Activated T-cell treated with anti-CD3 and anti-CD28 coated beads, Interleukin-2, amount 50 U/mL, for 72 hours (primary cell): ENCODE results near the gene C18orf32. TPM values are rescaled to one million over a fixed set of nuclear protein-coding genes. Genes with fewer than 3 reads are reported as not detected.
"Not testable (repeated sequence)": the region's sequence is repeated elsewhere in the genome, so short reads cannot be mapped to it uniquely, and the experiment has no call there.

ENCODE experiments used
- ATAC-seq, 2 donors: fragments of 150-1000 bp; cut with Tn5 transposase; replicated peaks in 1 of 2; 2 replicates each; pipeline ENCODE4 v1.10.0; 2021; ENCODE audit warnings: moderate library complexity in 2 of 2, mild to moderate bottlenecking in 1 of 2
- DNase-seq, 2 donors: peaks; one replicate each; pipeline ENCODE4 v3.0.0; 2021 to 2022; ENCODE audit warnings: mixed read lengths in 1 of 2
- H3K27ac Mint-ChIP-seq: one replicate; pipeline ENCODE4 v1.8.0; 2022; ENCODE audit warnings: mild to moderate bottlenecking, moderate library complexity, mixed read lengths
- H3K27me3 Mint-ChIP-seq: one replicate; pipeline ENCODE4 v1.8.0; 2022; ENCODE audit warnings: low read depth, mixed read lengths
- H3K36me3 Mint-ChIP-seq, 2 donors: one replicate each; pipeline ENCODE4 v1.8.0; 2022; ENCODE audit warnings: mixed read lengths in 2 of 2, mild to moderate bottlenecking in 1 of 2; ENCODE audit not compliant: insufficient read depth in 2 of 2
- H3K4me1 Mint-ChIP-seq: one replicate; pipeline ENCODE4 v1.8.0; 2022; ENCODE audit warnings: low read depth, mixed read lengths
- H3K4me3 Mint-ChIP-seq, 2 donors: one replicate each; pipeline ENCODE4 v1.8.0; 2022; ENCODE audit warnings: mild to moderate bottlenecking in 2 of 2, mixed read lengths in 2 of 2, moderate library complexity in 2 of 2
- H3K9me3 Mint-ChIP-seq, 2 donors: one replicate each; pipeline ENCODE4 v1.8.0; 2022; ENCODE audit warnings: mixed read lengths in 2 of 2
- total RNA-seq, 2 donors: library from RNA; stranded (reverse); gene quantifications; one replicate each; pipeline ENCODE4 v1.2.3, GENCODE V29; 2022

The C18orf32 gene
- total RNA-seq, 2 donors from 2014 or later: 28.7 to 36.2 TPM

DNA sequence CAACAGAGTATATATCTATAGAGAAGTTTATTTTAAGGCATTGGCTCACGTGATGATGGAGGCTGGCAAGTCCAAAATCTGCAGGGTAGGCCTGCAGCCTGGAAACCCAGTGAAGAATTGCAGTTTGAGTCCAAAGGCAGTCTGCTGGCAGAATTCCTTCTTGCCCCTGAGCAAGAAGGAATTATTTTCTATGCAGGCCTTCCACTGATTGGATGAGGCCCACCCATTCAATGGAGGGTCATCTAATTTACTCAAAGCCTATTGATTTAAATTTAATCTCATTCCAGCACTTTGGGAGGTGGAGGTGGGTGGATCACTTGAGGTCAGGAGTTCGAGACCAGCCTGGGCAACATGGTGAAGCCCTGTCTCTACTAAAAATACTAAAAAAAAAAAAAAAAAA lies 30.4 kb upstream of the C18orf32 start:
- H3K4me3 Mint-ChIP-seq: no peak overlapping the region
- no peaks in the 10 kb centered on the region for H3K4me1 Mint-ChIP-seq
- no peak overlapping the region for H3K27ac Mint-ChIP-seq
- ATAC-seq (no peak), DNase-seq (no peak)
- H3K36me3 Mint-ChIP-seq: no peaks in the 10 kb centered on the region
- no peaks in the 10 kb centered on the region for H3K9me3 Mint-ChIP-seq
- H3K27me3 Mint-ChIP-seq: peaks cover 6% of the 10 kb centered on the region

GRCh38 chr18:49515516-49515915 lies 28.5 kb upstream of the C18orf32 start:
- Mint-ChIP-seq H3K27ac (no peak overlapping the region), H3K9me3 (no peaks in the 10 kb centered on the region), H3K27me3 (peaks cover 6% of the 10 kb centered on the region), H3K4me3 (no peak overlapping the region), H3K36me3 (no peaks in the 10 kb centered on the region), H3K4me1 (no peaks in the 10 kb centered on the region)
- DNase-seq (no peak), ATAC-seq (no peak)

DNA sequence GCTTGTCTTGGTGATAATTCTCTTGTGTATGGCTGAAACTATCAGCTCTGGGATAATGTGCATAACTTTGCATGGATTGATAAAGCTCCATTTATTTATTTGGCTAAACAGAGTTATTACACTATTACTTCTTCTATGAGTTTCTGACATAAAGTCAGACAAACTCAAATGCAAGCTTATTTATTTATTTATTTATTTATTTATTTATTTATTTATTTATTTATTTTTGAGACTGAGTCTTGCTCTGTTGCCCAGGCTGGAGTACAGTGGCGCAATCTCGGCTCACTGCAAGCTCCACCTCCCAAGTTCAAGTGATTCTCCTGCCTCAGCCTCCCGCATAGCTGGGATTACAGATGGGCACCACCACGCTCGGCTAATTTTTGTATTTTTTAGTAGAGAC lies 28.0 kb upstream of the C18orf32 start:
- not testable (repeated sequence) for H3K36me3 Mint-ChIP-seq, DNase-seq, ATAC-seq, H3K9me3 Mint-ChIP-seq, H3K4me3 Mint-ChIP-seq, H3K4me1 Mint-ChIP-seq, H3K27ac Mint-ChIP-seq, H3K27me3 Mint-ChIP-seq

DNA sequence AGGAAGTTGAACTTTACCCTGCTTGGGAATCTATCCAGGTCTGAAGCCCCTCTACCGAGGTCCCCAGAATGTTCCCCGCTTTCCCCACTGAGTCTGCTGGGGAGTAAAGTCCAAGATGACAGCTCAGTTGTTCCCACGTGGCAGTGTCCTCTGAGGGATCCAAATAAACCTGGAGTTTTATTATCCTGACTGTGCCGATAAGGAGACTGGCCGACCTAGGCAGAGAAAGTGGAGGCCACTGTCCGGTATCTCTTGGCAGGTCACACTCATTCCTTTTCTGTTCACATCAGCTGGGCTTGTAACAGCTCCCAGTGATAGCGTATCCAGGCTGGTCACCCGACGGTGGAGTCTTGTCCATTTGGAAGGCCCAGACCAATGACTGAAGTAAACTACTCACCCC lies 27.5 kb upstream of the C18orf32 start:
- DNase-seq (no peak), ATAC-seq (no peak)
- H3K27ac Mint-ChIP-seq: no peak overlapping the region
- no peaks in the 10 kb centered on the region for H3K36me3 Mint-ChIP-seq
- peaks cover 6% of the 10 kb centered on the region for H3K27me3 Mint-ChIP-seq
- H3K9me3 Mint-ChIP-seq: no peaks in the 10 kb centered on the region
- H3K4me1 Mint-ChIP-seq: no peaks in the 10 kb centered on the region
- no peak overlapping the region for H3K4me3 Mint-ChIP-seq

DNA sequence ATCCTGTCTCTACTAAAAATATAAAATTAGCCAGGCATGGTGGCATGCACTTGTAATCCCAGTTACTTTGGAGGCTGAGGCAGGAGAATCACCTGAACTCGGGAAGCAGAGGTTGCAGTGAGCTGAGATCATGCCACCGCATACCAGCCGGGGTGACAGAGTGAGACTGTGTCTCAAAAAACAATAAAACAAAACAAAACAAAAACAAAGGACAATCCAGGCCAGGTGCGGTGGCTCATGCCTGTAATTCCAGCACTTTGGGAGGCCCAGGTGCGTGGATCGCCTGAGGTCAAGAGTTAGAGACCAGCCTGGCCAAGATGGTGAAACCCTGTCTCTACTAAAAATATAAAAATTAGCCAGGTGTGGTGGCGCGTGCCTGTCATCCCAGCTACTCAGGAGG lies 25.8 kb upstream of the C18orf32 start:
- DNase-seq, H3K4me1 Mint-ChIP-seq, H3K27me3 Mint-ChIP-seq, H3K9me3 Mint-ChIP-seq, H3K36me3 Mint-ChIP-seq, H3K27ac Mint-ChIP-seq, H3K4me3 Mint-ChIP-seq, ATAC-seq: not testable (repeated sequence)

GRCh38 chr18:49510393-49511115 lies 23.5 kb upstream of the C18orf32 start:
- no peak overlapping the region for H3K4me3 Mint-ChIP-seq
- H3K9me3 Mint-ChIP-seq: no peaks in the 10 kb centered on the region
- no peak overlapping the region for H3K27ac Mint-ChIP-seq
- no peaks in the 10 kb centered on the region for H3K36me3 Mint-ChIP-seq
- H3K27me3 Mint-ChIP-seq: peaks cover 19% of the 10 kb centered on the region
- peak; percentile 60 to 74 for ATAC-seq
- no peaks in the 10 kb centered on the region for H3K4me1 Mint-ChIP-seq
- DNase-seq: peak; percentile 43 to 48

DNA sequence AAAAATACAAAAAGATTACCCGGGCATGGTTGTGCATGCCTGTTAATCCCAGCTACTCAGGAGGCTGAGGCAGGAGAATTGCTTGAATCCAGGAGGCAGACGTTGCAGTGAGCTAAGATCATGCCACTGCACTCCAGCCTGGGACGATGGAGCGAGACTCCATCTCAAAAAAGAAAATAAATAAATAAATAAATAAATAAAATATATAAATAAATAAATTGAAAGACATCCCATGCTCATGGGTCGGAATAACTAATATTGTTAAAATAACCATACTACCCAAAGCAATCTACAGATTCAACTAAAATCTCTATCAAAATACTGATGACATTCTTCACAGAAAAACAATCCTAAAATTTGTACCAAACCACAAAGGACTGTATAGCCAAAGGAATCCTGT lies 19.4 kb upstream of the C18orf32 start:
- not testable (repeated sequence) for ATAC-seq, H3K36me3 Mint-ChIP-seq, H3K4me3 Mint-ChIP-seq, H3K4me1 Mint-ChIP-seq, H3K9me3 Mint-ChIP-seq, H3K27ac Mint-ChIP-seq, DNase-seq
- H3K27me3 Mint-ChIP-seq: peaks cover 20% of the 10 kb centered on the region

DNA sequence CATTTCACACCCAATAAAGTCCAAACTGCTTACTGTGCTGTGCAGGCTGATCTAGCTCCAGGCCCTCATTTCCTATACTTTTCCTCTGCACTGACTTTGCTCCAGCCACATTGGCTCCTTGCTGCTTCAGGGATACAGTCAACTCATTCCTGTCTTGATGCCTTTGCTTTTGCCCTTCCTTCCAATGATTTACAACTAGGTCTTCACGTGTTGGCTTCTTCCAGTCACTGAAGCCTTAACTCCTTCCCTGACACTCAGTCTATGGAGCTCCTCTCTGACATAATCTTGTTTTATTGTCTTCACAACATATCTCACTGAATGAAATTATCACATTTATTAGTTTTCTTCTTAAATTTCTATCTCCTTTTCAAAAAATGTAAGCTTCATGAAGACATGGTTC lies 16.9 kb upstream of the C18orf32 start:
- Mint-ChIP-seq H3K4me3 (no peak overlapping the region), H3K36me3 (no peaks in the 10 kb centered on the region), H3K27me3 (peaks cover 18% of the 10 kb centered on the region), H3K4me1 (no peaks in the 10 kb centered on the region), H3K27ac (no peak overlapping the region), H3K9me3 (no peaks in the 10 kb centered on the region)
- no peak for ATAC-seq
- no peak for DNase-seq

GRCh38 chr18:49500201-49500921 lies 13.3 kb upstream of the C18orf32 start:
- ATAC-seq: no peak

DNA sequence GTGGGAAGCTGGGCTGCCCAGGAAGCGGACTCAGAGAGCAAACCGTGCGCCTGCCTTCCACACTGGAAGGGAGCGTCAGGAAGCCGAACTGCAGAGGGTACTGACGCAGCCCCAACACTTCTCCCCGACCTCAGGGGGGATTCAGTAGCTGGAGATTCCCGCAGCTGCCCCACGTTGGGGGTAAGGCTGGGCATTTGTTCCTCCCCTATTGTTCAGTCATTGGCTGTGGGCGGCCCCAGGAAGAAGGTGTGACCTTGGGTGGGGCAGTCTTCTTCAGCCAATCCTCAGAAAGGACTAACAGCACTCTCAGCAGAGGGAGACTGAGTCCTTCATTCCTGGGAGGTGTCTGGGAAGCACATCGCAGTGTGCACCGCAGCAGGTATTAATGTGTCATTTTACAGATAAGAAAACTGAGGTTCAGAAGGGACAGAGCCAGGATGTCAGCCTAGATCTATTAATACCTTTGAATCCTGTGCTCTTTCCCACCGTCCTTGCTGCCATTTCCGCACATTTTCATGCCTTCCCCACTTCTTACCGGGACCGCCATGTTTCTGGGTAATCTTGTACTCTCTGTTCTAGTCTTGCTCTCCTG lies 12.1 kb upstream of the C18orf32 start:
- no peaks in the 10 kb centered on the region for H3K9me3 Mint-ChIP-seq
- H3K36me3 Mint-ChIP-seq: no peaks in the 10 kb centered on the region
- no peak overlapping the region for H3K27ac Mint-ChIP-seq
- H3K4me1 Mint-ChIP-seq: no peaks in the 10 kb centered on the region
- no peak for DNase-seq
- ATAC-seq: no peak
- H3K27me3 Mint-ChIP-seq: peaks cover 5% of the 10 kb centered on the region
- no peak overlapping the region for H3K4me3 Mint-ChIP-seq

More at GRCh38 chr18:49500201-49500921, 13.3 kb upstream of the C18orf32 start:
- Mint-ChIP-seq H3K27ac (no peak overlapping the region), H3K27me3 (peaks cover 5% of the 10 kb centered on the region), H3K4me1 (no peaks in the 10 kb centered on the region), H3K9me3 (no peaks in the 10 kb centered on the region), H3K36me3 (no peaks in the 10 kb centered on the region), H3K4me3 (no peak overlapping the region)
- no peak for DNase-seq

- no peaks in the 10 kb centered on the region for H3K27me3 Mint-ChIP-seq
- no peak for DNase-seq
- no peak overlapping the region for H3K27ac Mint-ChIP-seq
Observed at GRCh38 chr18:49495480-49495879, 8.4 kb upstream of the C18orf32 start.

DNA sequence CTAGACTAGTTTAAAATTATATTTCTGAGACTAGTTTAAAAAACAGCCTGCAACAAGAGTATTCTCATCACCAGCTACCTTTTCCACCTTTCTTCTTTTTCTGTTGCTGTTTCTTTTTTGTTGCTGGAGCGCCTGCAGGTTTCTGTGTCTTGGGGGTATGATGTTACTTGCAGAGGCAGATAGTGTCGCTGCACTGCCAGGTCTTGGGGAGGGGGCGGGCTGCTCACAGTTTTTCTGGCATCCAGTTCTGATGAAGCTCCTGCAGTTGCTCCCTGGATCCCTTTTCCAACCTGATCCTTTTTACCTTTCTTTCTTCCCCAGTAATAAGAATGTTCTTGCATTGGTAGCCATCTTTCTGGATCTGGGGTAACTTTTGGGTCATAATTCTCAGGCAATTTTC lies 8.0 kb upstream of the C18orf32 start:
- ATAC-seq: no peak

More at GRCh38 chr18:49495480-49495879, 8.4 kb upstream of the C18orf32 start:
- Mint-ChIP-seq H3K36me3 (peaks cover 12 to 14% of the 10 kb centered on the region in 2 donors), H3K4me3 (no peak overlapping the region), H3K9me3 (no peaks in the 10 kb centered on the region), H3K4me1 (peaks cover 9% of the 10 kb centered on the region)
- ATAC-seq: no peak

GRCh38 chr18:49494660-49495059 lies 7.6 kb upstream of the C18orf32 start:
- H3K9me3 Mint-ChIP-seq: no peaks in the 10 kb centered on the region
- H3K27ac Mint-ChIP-seq: peak overlapping the region; percentile 61
- DNase-seq (no peak), ATAC-seq (no peak)
- no peaks in the 10 kb centered on the region for H3K27me3 Mint-ChIP-seq
- H3K4me3 Mint-ChIP-seq: no peak overlapping the region
- H3K36me3 Mint-ChIP-seq: peaks cover 12 to 22% of the 10 kb centered on the region in 2 donors
- peaks cover 17% of the 10 kb centered on the region for H3K4me1 Mint-ChIP-seq

More for the DNA sequence above, 8.0 kb upstream of the C18orf32 start:
- Mint-ChIP-seq H3K27me3 (no peaks in the 10 kb centered on the region), H3K36me3 (peaks cover 12 to 18% of the 10 kb centered on the region in 2 donors), H3K4me1 (peaks cover 13% of the 10 kb centered on the region), H3K4me3 (no peak overlapping the region), H3K9me3 (no peaks in the 10 kb centered on the region), H3K27ac (no peak overlapping the region)
- no peak for DNase-seq
